WTC11 (cell line): ENCODE measurements around the gene DKK3.

Experiments
- ATF6 ChIP-seq: sonication (generic); formaldehyde crosslinking; IDR thresholded peaks from 2 replicates; pipeline ENCODE4 v1.8.1; 2023; ENCODE audit warnings: mild to moderate bottlenecking, missing genetic modification reagents
- KAT7 ChIP-seq: sonication (generic); formaldehyde crosslinking; IDR thresholded peaks from 2 replicates; pipeline ENCODE4 v1.8.1; 2023; ENCODE audit warnings: missing genetic modification reagents, mild to moderate bottlenecking, borderline replicate concordance
- SOX15 ChIP-seq: fragments of 250-450 bp; sonication (Bioruptor Pico); IDR thresholded peaks from 2 replicates; pipeline ENCODE4 v1.9.0; 2021; ENCODE audit warnings: mild to moderate bottlenecking
- TP53 ChIP-seq: sonication (generic); formaldehyde crosslinking; IDR thresholded peaks from 2 replicates; pipeline ENCODE4 v1.8.1; 2023; ENCODE audit warnings: mild to moderate bottlenecking, missing genetic modification reagents
- ZNF232 ChIP-seq: sonication (generic); formaldehyde crosslinking; IDR thresholded peaks from 2 replicates; pipeline ENCODE4 v1.8.0; 2022; ENCODE audit warnings: mild to moderate bottlenecking, missing genetic modification reagents
- TF ChIP-seq, protein P1 (sequence below): fragments of 200-600 bp; IDR thresholded peaks from 2 replicates; pipeline ENCODE4 v1.8.0; 2022; ENCODE audit warnings: antibody characterized with exemption

DNA sequence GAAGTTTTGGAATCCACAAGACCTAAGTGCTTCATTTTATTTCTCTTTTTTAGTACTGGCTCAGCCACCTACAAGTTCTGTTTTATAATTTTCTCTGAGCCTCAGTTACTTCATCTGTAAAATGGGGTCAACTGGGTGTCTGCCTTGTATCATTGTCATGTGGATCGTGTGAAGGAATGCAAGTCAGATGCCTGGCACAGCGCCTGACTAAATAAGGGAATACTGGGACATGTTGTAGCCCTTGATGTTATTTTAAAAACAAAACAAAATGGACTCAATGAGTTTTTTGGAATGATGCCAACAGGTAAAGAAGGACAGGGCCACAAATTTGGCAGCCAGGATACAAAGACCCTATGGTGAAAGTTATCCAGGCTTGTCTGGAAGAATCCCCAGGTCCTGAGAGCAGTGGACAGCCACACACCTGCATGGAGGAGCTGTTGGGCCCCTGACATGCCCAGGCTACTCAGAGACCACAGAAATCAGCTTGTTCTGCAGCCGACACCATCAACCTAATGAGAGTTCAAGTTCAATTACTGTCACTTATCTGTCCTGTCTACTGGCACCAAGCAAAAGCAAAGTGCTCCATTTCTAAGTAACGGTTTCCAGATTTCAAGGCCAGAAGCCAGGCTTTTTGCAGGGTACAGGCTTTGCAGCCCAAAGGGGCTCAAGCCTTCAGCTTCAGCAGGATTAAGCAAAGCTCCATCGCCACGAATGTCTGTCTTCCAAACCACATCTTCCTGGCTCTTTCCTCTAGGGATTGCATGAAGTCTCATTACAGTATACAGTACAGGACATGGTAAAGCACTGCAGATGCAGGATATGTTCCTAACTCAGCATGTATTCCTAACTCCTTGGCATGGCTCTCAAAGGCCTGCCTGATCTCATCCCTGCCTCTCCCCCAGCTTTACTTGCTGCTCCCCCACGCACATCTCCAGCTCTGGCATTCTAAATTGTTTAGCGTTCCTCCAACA is 18.4 kb downstream of the DKK3 start:
- no peak for TF ChIP-seq KAT7 (CRISPR knock-in tag)
- no peak for TF ChIP-seq TP53 (CRISPR knock-in tag)
- TF ChIP-seq ATF6 (CRISPR knock-in tag): no peak
- no peak for TF ChIP-seq ZNF232 (CRISPR knock-in tag)
- TF ChIP-seq, protein P1, sequence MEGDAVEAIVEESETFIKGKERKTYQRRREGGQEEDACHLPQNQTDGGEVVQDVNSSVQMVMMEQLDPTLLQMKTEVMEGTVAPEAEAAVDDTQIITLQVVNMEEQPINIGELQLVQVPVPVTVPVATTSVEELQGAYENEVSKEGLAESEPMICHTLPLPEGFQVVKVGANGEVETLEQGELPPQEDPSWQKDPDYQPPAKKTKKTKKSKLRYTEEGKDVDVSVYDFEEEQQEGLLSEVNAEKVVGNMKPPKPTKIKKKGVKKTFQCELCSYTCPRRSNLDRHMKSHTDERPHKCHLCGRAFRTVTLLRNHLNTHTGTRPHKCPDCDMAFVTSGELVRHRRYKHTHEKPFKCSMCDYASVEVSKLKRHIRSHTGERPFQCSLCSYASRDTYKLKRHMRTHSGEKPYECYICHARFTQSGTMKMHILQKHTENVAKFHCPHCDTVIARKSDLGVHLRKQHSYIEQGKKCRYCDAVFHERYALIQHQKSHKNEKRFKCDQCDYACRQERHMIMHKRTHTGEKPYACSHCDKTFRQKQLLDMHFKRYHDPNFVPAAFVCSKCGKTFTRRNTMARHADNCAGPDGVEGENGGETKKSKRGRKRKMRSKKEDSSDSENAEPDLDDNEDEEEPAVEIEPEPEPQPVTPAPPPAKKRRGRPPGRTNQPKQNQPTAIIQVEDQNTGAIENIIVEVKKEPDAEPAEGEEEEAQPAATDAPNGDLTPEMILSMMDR: no peak
- TF ChIP-seq SOX15 (CRISPR knock-in tag): no peak
